ENCODE results near the gene ATP6V1G1.
A peak's percentile ranks its signal among the peaks of the same experiment; 100 is the strongest.
"Not testable (repeated sequence)": the region's sequence is repeated elsewhere in the genome, so short reads cannot be mapped to it uniquely, and the experiment has no call there.

Gene ATP6V1G1, protein sequence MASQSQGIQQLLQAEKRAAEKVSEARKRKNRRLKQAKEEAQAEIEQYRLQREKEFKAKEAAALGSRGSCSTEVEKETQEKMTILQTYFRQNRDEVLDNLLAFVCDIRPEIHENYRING

DNA sequence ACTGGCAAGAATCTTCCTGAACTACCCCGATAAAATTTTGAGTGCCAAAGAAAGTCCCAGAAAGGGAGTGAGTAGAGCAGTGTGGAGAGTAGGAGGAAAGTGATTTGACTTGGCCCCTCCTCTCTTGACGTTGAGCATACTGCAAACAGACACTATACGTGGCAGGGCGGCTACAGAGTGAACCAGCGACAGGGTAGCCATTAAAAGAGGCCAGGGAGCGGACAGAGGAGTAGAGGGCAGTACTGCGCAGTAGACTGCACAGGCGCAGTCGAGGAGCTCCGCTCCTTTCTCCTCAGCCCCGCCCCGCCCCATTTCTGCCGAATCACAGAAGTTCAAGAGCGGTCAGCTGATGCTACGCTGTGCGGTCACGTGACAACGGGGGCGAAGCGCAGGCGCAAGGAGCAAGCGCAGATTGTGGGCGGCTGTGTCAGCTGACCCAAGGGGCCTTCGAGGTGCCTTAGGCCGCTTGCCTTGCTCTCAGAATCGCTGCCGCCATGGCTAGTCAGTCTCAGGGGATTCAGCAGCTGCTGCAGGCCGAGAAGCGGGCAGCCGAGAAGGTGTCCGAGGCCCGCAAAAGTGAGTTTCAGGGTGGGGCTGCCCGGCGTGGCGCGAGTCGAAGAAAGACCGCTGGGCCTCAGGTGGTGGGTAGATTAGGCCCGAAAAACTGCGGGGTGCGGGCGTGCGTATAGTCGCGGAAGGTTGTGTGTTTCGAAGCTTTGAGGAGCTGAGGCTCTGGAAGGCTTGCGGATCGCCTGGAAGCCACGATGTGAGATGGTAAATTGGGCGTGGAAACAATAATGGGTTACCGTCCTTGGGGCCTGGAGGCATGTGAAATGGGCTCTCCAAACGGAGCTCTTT lies at the start of gene ATP6V1G1:
Gene ATP6V1G1 (plus strand): TSS at position 425 of the 858 bp plus-strand sequence. CDS start 70 bp downstream, at position 495.
- peak; percentile 96 to 99 (median 99) for DNase-seq

DNA sequence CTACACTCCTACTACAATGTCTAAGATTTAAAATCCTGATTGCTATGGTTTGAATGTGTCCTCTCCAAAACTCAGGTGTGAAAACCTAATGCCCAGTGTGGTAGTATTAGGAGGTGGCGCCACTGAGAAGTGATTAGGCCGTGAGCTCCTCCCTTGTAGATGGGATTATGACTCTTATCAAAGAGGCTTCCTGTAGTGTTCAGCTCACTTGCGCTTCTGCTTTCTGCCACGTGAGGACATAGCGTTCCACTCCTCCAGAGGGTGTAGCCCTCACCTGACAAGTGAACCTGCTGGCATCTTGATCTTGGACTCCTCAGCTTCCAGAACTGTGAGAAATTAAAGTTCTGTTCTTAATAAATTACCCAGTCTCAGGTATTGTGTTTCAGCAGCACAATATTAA lies 49.3 kb upstream of the ATP6V1G1 start:
- DNase-seq: no peak

DNA sequence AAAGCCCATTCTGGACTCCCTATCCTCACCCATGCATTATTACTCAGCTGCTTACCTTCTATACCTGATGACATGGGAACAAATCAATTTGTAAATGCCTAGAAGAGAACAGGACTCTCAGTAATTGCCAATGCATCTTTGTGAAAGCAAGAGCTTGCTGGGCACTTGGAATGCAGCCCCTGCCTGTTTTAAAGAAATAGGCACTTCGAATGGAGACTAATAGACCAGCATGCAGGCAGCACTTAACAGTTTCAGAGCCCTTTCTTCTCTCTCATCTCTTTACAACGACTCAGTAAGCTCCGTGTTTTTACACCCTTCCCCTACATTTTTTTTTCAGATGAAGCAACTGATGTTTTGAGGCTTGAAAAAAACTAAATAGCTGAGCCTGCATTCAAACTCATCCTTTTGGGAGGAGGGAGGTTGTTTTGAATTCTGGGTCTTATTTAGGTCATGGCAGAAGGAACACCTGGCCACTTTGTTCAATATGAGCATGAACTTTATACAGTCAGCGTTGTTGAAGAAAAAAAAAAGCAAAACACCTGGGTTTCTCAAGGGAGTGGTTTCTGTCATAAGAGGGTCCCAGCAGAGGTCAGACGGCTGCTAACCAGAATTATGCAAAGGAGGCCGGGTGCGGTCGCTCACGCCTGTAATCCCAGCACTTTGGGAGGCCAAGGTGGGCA lies 47.7 kb upstream of the ATP6V1G1 start:
- no peak for DNase-seq

DNA sequence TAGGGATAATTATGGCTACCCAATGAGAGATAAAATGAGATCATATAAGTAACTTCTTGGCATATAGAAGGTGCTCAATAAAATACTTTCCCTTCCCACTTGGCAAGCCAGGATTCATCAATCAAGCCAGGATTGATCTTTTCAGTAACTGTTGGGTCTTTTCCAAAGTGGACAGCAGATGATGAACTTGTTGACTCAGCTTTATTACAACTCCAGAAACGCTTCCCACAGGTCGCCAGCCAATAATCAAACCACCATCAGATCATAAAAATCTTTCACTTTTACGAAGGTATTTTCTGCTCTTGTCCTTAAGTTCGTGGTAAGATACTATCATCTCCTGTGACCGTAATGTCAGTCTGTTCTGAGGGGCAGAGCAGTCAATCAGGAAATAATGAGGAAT lies 42.5 kb upstream of the ATP6V1G1 start:
- DNase-seq: no peak

DNA sequence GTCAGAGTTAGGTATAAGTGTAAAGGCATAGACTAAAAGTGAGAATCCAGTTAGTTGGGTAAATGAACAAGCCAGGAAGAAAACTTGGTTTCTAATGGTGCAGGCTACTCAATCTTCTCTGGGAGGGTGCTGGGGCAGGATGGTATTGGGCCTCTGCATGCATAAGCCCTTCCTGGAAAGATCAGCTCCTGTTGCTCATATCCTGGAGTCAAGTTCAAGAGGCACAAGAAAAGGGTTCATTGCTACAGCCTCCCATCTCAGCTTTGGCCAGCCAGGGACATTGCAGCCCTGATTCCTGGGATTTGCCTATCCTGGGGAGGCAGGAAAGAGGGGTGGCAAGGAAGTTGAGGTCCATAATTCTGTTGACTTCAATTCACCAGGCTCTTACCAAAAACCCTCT lies 40.7 kb upstream of the ATP6V1G1 start:
- no peak for DNase-seq

DNA sequence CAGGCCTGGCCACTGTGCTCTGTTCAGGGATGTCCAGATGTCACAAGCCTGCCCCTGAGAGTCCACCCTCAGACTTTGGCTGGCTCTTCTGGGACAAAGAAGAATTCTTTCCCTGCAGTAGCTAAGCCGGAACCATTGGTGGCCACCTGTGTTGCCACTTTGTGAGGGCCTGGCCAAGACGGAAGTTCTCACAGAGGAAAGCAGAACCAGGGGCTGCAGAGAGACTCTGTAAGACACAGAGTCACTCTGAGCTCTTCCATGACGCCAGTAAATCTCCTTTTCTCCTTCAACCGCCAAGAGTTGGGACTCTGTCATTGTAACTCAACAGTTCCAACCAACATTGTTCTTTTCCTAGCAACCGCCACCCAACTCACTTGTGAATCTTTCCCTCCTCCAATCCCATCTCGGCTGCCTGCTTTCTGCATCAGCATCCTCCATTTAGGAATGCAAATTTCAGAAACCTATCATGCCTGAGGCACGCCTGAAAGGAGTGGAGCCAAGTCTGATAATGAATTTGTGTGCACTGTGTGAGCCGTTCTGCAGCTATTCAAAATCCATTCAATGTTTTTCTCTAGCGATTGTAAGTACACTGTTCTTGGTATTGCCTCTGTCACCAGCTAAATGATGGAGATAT lies 37.8 kb upstream of the ATP6V1G1 start:
- DNase-seq: no peak

DNA sequence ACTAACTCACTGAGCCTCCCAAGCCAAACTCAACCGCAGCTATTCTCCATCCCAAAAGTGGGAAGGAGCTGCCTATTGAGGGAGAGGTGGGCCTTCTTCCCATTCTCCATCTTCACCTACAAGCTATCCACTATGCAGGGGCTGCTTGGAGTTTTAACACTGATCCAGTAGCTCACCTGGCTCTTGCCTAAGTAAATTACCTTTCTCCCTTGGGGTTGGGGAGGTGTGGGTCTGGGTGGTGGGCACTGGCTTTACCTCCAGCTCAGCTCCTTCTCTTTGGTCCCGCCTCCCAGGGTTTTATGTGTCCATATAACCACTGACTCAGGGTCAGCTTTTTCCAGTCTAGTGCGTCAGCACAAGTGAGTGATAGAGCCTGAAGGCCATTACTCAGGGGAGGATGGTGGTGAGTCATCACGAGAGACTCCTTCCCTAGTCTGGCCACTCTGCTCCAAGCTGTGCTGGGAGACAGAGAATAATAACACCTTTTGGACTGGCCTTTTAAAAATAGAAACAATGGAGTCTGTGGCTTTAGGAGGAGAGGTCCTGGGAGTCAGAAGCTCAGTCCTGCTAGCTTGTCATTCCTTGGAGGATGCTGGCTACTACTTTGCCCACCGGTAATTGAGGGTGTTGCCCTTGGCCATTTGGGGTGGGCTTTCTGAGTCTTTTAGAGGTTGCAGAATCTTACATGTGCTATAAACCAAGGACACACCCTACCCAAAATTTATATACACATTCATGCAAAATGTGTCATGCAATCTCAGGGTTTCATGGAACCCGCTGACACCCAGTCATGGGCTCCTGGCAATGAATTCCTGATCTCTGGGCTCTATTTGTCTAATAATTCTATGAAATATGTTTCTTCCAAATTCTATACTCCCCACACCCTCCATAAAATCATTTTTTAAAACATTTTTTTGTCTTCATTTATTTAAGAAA lies 35.6 kb upstream of the ATP6V1G1 start:
- peak in 1 of 3 experiments; percentile 38 for DNase-seq

DNA sequence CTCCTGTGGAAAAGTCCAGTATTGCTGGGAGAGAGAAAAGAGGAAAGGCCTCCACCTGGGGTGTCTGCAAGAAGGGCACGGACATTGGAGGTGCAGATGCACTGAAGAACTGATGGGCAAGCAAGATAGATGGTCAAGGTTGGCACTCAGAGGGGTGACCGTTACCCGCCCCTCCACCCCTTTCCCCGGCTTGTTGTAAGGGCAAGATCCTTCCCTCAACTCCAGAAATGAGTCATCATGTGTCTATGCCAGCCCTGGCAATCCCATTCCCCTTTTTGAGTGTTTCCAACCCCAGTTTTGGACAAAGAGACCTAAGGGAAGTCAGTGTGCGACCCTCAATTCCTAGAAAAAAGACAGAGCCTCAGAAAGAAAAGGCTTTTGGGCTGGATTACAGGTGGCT lies 34.9 kb upstream of the ATP6V1G1 start:
- no peak for DNase-seq

DNA sequence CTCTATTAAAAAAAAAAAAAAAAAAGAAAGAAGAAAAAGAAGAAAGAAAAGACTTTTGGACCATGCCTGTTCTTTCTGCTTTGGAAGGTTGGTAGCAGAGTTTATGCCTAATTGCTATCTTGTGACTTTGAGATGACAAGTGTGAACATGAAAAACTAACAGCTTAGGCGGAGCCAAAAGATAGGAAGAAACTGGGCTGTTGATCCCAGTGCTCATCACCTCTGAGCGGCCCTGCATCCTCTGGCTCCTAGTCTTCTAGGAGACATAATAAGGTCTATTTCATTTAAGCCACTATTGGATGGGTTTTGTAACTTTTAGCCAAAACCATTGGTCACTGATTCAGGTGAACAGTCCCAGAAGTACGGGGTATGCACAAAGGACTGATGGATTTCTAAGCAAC lies 34.4 kb upstream of the ATP6V1G1 start:
- no peak for DNase-seq

DNA sequence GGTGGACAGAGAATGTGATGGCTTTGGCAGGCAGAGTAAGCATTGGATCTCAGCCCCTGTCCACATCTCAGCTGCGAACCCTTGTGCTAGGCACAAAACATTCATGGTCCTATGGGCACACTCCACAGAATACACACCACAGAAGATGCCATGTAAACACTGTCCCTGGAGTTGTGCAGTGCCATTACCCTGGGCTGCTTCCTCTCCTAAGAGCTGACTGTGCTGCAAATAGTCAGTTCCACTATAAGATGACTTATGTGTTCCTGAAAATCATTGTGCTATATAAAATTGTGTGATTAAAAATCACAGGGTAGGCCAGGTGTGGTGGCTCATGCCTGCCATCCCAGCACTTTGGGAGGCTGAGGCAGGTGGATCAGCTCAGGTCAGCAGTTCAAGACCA lies 31.9 kb upstream of the ATP6V1G1 start:
- DNase-seq: no peak

DNA sequence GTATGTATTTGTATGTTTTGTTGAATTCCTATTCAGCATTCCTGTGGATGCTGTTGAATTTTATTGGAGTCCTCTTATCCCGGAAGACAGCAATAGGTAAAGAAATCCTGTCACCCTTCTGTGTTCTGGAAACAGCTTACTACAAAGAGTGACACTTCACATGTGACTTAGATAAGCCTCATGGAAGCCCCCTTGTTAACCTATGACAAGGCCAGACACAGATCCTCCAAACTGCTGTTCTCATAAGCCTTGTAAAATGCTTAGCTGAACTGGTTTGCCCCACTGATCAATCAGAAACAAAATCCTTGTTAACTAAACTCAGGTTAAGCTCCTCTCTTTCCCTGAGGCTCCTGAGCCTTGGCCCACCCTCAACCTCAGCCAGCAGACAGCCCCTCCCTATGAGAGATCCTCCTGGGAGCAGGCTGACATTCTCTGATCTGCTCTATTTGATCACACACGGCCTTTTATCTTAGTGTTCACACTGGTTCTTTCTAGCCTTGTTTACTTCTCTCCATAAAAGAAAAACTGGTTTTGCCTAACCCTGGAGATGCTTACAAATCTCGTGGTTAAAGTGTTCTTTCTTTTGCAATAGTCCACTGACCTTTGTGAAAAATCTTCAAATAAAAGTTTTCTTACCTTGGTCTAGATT lies 29.4 kb upstream of the ATP6V1G1 start:
- DNase-seq: no peak

DNA sequence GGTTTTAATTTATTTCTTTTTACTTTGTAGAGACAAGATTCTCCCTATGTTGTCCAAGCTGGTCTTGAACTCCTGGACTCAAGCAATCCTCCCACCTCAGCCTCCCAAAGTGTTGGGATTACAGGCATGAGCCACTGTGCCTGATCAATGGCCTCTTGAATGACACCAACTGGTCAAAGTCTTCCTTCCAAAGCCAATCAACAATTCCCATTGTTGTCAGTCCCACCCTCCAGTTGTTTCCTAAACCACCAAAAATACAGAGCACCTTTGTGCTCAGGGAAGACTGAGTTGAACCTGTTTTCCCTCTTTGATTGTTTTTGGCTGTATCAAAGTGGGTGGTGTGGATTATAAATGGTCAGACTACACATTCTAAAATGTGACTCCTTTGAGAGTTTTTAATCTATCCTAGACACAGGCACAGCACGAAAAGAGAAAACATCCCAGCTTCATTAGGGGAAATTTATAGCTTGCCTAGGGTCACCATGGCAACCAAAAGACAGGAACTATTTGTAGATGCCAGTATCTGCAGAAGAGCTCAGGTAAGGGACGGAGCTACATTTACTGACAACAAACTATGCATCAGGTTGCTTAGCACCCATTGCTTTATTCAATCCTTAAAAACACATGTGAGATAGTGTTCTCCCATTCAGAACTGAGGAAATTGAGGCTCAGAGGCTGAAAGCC lies 27.6 kb upstream of the ATP6V1G1 start:
- peak in 2 of 3 experiments; percentile 42 to 76 for DNase-seq

DNA sequence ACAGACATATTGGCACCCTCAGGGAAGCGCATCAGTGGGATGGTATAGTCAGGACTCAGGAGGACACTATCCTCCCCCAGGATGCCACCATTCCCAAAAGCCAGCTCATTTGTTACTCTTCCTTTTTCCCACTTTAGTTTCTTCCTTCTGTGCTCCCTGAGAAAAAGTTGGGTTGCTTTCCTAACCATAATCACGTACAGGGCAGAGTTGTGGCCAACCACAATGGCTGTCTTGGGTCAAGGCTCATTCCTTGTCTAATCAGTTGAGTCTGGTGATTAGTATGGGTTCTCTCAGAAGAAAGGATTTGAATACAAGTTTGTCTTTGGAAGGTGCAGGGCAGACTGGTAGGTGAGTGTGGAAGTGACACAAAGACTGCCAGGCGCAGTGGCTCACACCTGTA lies 26.6 kb upstream of the ATP6V1G1 start:
- no peak for DNase-seq

DNA sequence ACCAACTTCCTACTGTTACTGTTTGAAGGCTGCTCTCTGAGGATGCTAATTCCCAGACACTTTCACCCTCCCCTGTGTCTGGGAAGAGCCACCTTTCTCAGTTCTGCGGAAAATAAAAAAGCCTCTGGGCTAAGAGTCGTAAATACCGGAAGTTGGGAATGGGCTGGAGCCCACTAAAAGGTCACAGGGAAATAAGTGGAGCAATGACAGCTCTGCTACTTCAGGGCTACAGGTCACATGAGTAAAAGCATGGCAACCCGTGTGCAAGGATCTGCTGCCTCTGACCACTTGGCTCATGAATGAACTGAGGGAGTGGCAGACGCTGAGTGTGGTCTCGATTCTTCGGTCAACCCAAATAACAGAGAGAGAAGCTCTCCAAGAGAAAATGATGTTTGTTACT lies 25.8 kb upstream of the ATP6V1G1 start:
- DNase-seq: no peak

DNA sequence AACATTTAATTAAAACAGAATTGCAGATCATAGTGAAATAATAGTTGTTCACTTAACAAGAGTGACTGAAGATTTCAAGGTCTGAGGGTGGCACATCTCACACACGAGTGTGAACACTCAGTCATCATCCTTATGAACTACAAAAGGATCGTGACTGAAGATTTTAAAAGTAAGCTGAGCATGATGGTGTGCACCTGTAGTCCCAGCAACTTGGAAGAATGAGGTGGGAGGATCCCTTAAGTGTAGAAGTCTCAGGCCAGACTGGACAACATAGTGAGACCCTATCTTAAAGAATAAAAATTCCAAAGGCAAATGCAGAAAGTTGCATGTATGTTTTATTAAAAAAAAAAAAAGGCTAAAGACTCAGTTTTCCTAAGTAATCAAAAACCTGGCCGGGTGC lies 22.4 kb upstream of the ATP6V1G1 start:
- DNase-seq: no peak

DNA sequence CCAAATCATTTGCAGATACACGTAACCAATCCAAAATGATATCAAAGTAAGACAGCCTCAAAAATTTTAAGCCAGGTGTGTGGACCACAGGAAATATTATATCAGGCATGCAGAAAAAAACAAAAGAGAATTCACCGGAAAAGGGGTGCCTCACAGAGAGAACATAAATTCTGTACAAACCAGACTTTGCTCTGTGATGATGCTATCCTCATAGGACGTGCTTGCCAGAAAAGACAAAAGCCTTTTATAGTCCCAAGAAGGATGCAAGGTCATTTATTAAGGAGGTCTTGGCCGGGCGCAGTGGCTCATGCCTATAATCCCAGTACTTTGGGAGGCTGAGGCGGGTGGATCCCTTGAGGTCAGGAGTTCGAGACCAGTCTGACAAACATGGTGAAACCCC lies 16.8 kb upstream of the ATP6V1G1 start:
- DNase-seq: no peak

DNA sequence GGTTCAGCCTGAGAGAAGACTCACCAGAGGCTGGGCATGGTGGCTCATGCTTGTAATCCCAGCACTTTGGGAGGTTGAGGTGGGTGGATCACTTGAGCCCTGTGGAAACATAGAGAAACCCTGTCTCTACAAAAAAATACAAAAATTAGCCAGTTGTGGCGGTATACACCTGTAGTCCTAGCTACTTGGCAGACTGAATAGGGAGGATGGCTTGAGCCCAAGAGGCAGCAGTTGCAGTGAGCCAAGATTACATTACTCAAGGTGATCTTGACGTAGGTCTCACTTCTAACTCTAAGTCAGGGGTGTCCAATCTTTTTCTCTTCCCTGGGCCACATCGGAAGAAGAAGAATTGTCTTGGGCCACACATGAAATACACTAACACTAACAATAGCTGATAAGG lies 16.2 kb upstream of the ATP6V1G1 start:
- no peak for DNase-seq

DNA sequence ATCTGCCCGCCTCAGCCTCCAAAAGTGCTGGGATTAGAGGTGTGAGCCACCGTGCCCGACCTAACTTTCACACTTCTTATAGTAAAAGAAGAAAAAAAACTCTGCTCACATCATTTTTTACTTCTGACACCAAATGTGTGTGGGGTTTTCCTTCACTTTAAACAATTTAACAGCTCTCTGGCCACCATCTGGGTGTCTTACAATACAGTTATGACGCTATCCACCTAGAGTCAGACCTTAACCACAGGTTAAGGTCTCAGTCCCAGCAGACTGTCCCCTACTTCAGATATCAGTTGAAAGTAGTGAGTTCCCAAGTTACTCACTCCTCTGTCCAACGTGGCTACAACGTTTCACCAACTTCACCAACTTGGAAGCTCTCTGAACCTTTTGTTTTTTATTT lies 15.4 kb upstream of the ATP6V1G1 start:
- DNase-seq: no peak

DNA sequence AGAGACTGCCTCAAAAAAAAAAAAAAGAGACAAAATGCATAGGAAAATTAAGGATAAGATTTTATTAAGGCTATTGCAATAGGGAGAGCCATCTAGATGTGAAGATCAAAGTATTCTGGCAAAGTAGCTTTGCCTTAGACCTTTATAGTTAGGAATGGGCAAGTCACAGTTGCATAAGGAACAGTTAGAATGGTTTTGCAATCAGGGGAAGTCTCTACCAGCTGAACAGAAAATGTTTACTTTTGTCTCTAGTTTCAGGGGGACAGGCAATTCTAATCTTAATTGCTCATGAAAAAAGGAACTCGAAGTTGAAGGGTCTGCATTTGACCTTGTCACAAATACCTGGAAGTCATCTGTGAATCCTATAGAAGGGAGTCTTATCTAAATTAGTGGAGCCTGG lies 13.1 kb upstream of the ATP6V1G1 start:
- DNase-seq: no peak

DNA sequence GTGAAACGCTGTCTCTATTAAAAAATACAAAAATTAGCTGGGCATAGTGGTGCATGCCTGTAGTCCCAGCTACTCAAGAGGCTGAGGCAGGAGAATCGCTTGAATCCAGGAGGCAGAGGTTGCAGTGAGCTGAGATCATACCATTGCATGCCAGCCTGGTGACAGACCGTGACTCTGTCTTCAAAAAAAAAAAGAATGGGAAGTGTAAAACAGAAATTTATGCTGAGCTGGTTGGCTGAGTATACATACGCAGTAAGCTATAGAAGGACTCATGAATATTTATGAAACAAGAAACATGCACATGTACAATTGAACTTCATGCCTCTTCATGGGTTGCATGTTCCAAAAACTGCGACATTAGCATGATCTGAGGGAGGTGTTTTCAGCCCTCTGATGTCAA lies 10.8 kb upstream of the ATP6V1G1 start:
- not testable (repeated sequence) for DNase-seq

DNA sequence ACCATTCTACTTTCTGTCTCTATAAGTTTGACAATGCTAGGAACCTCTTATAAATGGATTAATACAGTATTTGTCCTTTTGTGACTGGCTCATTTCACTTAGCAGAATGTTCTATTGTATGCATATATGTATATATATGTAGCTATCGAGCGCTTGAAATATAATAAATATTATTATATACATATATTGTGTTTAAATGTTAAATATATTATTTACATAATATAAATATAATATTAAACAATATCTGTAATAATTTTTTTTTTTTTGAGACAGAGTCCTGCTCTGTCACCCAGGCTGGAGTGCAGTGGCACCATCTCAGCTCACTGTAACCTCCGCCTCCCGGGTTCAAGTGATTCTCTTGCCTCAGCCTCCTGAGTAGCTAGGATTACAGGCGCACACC lies 9.4 kb upstream of the ATP6V1G1 start:
- not testable (repeated sequence) for DNase-seq
